ENCODE measurements around the gene IMPG1. TPM values are rescaled to one million over a fixed set of nuclear protein-coding genes. Genes with fewer than 3 reads are reported as not detected.
A peak's percentile ranks its signal among the peaks of the same experiment; 100 is the strongest.

IMPG1 gene, protein sequence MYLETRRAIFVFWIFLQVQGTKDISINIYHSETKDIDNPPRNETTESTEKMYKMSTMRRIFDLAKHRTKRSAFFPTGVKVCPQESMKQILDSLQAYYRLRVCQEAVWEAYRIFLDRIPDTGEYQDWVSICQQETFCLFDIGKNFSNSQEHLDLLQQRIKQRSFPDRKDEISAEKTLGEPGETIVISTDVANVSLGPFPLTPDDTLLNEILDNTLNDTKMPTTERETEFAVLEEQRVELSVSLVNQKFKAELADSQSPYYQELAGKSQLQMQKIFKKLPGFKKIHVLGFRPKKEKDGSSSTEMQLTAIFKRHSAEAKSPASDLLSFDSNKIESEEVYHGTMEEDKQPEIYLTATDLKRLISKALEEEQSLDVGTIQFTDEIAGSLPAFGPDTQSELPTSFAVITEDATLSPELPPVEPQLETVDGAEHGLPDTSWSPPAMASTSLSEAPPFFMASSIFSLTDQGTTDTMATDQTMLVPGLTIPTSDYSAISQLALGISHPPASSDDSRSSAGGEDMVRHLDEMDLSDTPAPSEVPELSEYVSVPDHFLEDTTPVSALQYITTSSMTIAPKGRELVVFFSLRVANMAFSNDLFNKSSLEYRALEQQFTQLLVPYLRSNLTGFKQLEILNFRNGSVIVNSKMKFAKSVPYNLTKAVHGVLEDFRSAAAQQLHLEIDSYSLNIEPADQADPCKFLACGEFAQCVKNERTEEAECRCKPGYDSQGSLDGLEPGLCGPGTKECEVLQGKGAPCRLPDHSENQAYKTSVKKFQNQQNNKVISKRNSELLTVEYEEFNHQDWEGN
- total RNA-seq (2021) = not detected in 3 replicates
- not detected for Bru-seq, nascent RNA
- long read RNA-seq, experiment 1 = 0 reads
- long read RNA-seq, experiment 2 = 0 reads
- long read RNA-seq, experiment 3 = 0 reads

GRCh38 chr6:76072562-76072961 is at the start of gene IMPG1:
Gene IMPG1 (minus strand): TSS chr6:76072662. CDS start chr6:76072488, 174 bp downstream.
- Mint-ChIP-seq H3K4me1 (no peaks in the 10 kb centered on the region), H3K27ac (no peak within 1 kb of the TSS), H3K4me3 (no peak within 1 kb of the TSS), H3K9me3 (peaks cover 5% of the 10 kb centered on the region), H3K36me3 (no peaks in the 10 kb centered on the region), H3K27me3 (ENCODE audit: low read depth) (peaks cover 4% of the 10 kb centered on the region; the same call in 1 of the 2 replicates)
- DNase-seq (ENCODE audit: low spot score) (no peak), ATAC-seq (no peak)
- POLR2A ChIA-PET = no interaction called here
- TF ChIP-seq, protein P1, sequence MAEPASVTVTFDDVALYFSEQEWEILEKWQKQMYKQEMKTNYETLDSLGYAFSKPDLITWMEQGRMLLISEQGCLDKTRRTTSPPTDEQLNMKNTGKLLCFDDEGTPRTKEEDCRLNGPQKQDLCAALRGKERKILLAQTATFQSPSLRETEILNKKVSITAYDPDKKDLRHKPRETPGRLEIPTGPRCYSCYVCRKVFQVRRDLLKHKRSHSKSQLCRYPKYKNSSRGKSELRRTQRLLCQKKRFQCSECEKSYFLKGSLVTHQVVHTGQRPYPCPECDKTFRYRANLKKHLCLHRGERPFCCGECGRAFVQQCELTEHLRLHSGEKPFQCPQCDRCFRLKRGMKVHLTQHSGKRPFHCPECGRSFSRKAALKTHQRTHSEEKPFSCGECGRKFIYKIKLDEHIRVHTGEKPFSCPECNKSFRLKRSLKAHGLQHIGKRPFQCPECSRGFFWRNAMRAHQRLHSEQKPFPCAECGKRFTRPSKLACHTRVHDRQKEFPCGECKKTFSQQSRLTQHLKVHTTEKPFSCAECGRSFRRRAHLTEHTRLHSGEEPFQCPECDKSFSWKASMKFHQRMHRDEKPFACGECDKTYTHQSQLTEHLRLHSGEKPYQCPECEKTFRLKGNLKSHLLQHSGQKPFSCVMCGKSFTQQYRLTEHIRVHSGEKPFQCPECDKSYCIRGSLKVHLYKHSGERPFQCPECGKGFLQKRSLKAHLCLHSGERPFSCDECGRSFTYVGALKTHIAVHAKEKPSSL (CRISPR knock-in tag; conservative IDR thresholded peaks at IDR 0.05) = no peak
- TF ChIP-seq RORB (CRISPR knock-in tag; IDR thresholded peaks at IDR 0.05) (no peak), NFE2L1 (CRISPR knock-in tag; IDR thresholded peaks at IDR 0.05) (no peak), CDX4 (CRISPR knock-in tag; IDR thresholded peaks at IDR 0.05; ENCODE audit: borderline replicate concordance) (no peak)
- CTCF ChIA-PET = no interaction called here

DNA sequence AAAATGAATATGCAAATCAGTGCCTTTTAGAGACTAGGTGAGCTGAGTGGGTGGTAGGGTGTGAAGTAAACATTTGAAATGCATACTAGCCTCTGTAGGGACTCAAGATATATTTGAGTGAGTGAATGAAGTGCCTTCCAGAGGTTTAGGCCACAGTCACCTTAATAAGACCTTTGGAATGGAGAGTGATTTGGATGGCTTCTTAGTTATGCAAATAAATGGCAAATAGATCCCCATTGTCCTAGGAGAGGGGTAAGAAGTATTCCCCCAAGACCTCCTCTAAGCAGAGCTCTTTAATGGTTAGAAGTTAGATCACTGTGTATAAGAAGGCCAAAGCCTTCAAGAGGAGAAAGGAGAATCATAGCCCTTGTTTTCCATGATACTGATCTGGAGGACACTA is 47.8 kb upstream of the IMPG1 start:
- H3K4me1 Mint-ChIP-seq = peaks cover 12% of the 10 kb centered on the region
- ATAC-seq (peak; percentile 99), DNase-seq (ENCODE audit: low spot score) (no peak)
- H3K36me3 Mint-ChIP-seq = peaks cover 15% of the 10 kb centered on the region
- no peak overlapping the region for H3K4me3 Mint-ChIP-seq
- peaks cover 19% of the 10 kb centered on the region for H3K9me3 Mint-ChIP-seq
- CTCF ChIA-PET = interaction anchor here (1.5 kb wide), 1 partner anchor 185 kb away, joined by 5 read pairs; no protein-coding TSS in a partner anchor
- POLR2A ChIA-PET = interaction anchor here (0.5 kb wide), 1 partner anchor 19 kb away, joined by 3 read pairs; no protein-coding TSS in a partner anchor
- H3K27me3 Mint-ChIP-seq (ENCODE audit: low read depth) = peaks cover 100% of the 10 kb centered on the region
- no peak overlapping the region for H3K27ac Mint-ChIP-seq
- no peak for TF ChIP-seq TP53 (CRISPR knock-in tag; IDR thresholded peaks at IDR 0.05)
- peak; percentile 33; the same call in 1 of the 2 replicates for TF ChIP-seq FOXK1 (CRISPR knock-in tag; IDR thresholded peaks at IDR 0.05)
- peak; percentile 58; the same call in 1 of the 2 replicates for TF ChIP-seq TEAD1 (CRISPR knock-in tag; IDR thresholded peaks at IDR 0.05)
- TF ChIP-seq TEAD4 (CRISPR knock-in tag; IDR thresholded peaks at IDR 0.05) = no peak
- TF ChIP-seq JUN (CRISPR knock-in tag; IDR thresholded peaks at IDR 0.05) = 0 out of 2 replicates have a peak, but pooled peaks have one; percentile 39
- TF ChIP-seq ZMAT4 (CRISPR knock-in tag; IDR thresholded peaks at IDR 0.05) = peak; percentile 86

DNA sequence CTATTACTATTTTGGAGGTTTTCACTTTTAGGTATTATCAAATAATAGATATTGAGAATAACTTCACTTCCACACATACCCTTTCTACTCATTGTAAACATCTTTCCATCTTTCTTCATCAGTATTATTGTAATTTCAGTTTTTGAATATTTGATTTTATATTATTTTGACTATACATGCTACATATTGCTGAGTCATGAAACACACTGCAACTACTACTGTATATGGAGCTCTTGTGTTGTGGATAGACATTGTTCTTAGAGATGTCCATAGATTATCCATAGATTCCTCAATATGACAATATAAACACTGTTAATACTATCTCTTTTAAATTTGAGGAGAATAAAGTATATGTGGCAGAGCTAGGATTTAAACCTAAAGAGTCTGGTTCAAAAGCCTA is 819 bp upstream of the IMPG1 start:
- peaks cover 5% of the 10 kb centered on the region for H3K9me3 Mint-ChIP-seq
- H3K36me3 Mint-ChIP-seq = no peaks in the 10 kb centered on the region
- H3K27ac Mint-ChIP-seq = no peak overlapping the region
- CTCF ChIA-PET = no interaction called here
- no peak overlapping the region for H3K4me3 Mint-ChIP-seq
- H3K27me3 Mint-ChIP-seq (ENCODE audit: low read depth) = peaks cover 3% of the 10 kb centered on the region; the same call in 1 of the 2 replicates
- H3K4me1 Mint-ChIP-seq = no peaks in the 10 kb centered on the region
- ATAC-seq (no peak), DNase-seq (ENCODE audit: low spot score) (no peak)
- POLR2A ChIA-PET = no interaction called here
- TF ChIP-seq ETV6 (CRISPR knock-in tag; IDR thresholded peaks at IDR 0.05) (no peak), ATF3 (CRISPR knock-in tag; conservative IDR thresholded peaks at IDR 0.05) (no peak), CDX4 (CRISPR knock-in tag; IDR thresholded peaks at IDR 0.05; ENCODE audit: borderline replicate concordance) (no peak), ESRRA (CRISPR knock-in tag; IDR thresholded peaks at IDR 0.05; ENCODE audit: borderline replicate concordance) (no peak), ZSCAN18 (CRISPR knock-in tag; IDR thresholded peaks at IDR 0.05) (no peak), ELF4 (CRISPR knock-in tag; IDR thresholded peaks at IDR 0.05; ENCODE audit: low read depth) (no peak), NFYB (CRISPR knock-in tag; conservative IDR thresholded peaks at IDR 0.05; ENCODE audit: low read depth) (no peak), GTF2I (CRISPR knock-in tag; conservative IDR thresholded peaks at IDR 0.05) (no peak), TCF7 (CRISPR knock-in tag; IDR thresholded peaks at IDR 0.05; ENCODE audit: low read depth) (no peak)
- TF ChIP-seq, protein P2, sequence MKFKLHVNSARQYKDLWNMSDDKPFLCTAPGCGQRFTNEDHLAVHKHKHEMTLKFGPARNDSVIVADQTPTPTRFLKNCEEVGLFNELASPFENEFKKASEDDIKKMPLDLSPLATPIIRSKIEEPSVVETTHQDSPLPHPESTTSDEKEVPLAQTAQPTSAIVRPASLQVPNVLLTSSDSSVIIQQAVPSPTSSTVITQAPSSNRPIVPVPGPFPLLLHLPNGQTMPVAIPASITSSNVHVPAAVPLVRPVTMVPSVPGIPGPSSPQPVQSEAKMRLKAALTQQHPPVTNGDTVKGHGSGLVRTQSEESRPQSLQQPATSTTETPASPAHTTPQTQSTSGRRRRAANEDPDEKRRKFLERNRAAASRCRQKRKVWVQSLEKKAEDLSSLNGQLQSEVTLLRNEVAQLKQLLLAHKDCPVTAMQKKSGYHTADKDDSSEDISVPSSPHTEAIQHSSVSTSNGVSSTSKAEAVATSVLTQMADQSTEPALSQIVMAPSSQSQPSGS (CRISPR knock-in tag; IDR thresholded peaks at IDR 0.05; ENCODE audit: borderline replicate concordance, low read depth) = no peak
- TF ChIP-seq, protein P3, sequence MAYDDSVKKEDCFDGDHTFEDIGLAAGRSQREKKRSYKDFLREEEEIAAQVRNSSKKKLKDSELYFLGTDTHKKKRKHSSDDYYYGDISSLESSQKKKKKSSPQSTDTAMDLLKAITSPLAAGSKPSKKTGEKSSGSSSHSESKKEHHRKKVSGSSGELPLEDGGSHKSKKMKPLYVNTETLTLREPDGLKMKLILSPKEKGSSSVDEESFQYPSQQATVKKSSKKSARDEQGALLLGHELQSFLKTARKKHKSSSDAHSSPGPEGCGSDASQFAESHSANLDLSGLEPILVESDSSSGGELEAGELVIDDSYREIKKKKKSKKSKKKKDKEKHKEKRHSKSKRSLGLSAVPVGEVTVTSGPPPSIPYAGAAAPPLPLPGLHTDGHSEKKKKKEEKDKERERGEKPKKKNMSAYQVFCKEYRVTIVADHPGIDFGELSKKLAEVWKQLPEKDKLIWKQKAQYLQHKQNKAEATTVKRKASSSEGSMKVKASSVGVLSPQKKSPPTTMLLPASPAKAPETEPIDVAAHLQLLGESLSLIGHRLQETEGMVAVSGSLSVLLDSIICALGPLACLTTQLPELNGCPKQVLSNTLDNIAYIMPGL (CRISPR knock-in tag; IDR thresholded peaks at IDR 0.05) = no peak
